GM12872 (cell line): ENCODE results near the gene PRKCE.
A peak's percentile ranks its signal among the peaks of the same experiment; 100 is the strongest.

Source experiments
- CTCF ChIP-seq: IDR thresholded peaks from 3 replicates; pipeline ENCODE4 v1.5.1; 2011; ENCODE audit warnings: low read depth, mild to moderate bottlenecking, low read length, moderate library complexity; ENCODE audit not compliant: insufficient read depth

PRKCE gene

DNA sequence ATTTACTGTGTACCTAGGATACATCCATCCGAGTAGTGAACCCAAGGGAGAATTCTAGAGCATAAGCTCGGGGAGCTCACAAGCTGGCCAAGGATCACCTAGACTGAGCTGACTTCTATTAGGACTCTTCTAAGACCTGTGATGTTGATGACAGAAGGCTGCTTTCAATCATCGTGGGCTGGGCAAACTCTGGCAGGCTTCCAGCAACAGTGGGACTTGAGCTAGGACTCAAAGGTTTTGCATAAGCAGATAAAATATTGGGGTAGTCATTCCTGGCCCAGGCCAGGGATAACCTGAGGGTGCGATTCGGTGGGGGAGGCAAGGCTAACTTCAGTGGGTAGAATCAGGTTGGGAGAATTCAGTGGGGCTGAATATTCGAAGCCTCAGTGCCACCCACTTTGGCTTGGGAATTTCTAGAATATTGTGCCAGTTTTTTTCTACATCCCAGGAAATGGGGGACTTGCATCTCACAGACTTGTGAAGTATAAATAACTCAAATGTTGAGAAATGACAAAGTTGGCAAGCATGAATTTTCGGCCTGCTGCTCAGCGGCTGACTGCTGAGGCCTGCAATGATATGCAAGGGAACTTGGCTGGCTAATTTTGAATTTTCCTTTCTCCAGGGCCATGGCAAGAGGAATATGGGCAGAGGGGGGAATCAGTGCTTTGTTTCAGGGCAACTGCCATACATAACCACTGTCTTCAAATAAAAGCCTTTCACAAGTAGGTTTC, 274.3 kb downstream of the PRKCE start:
- no peak for TF ChIP-seq CTCF

DNA sequence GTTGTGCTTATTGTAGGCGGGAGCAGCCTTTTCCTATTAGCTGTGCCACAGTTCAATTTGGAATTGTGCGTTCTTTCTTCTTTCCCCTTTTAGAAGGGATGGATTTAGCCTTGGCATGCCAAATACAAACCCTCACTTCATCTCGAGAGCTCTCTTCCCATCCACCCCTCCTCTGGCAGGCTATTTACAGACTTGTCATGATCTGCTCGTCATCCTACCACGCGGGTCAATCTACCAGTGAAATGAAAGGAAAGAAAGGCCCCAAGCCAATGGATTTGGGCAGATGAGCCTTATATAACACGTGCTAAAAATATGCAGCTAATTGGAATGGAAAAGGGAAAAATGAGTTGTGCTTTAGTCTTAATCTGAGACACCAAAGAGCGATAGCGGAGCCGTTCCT, 277.5 kb downstream of the PRKCE start:
- no peak for TF ChIP-seq CTCF

DNA sequence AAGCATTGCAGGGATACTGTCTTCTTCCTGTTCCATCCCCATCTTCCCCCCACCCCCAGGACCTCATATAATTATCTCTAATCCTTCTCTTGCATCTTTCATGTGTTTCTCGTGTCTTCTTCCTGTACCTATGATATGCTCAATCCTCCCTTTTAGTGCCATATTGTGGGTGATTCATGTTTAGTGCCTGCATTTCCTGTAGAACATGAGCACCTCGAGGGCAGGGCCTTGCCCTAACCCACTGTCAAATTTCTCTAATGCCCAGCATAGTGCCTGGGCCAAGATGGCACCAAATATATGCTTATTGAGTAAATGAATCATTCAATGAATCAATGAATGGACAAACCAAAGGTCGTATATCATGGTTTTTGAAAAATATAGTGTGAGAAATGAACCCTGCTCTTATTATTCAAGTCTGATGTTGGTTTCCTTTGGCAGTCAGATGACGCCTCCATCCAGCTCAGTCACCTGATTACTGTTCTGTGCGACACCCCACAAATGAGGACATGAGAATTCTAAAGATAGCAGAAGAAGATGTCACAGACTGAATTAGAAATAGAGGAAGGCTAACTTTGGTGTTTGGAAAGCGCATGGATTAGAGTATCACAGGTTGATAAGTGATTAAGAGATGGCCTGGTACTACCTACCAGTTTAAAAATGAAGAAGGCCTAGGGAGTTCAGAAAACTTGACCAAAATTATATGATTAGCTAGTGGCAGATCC, 278.4 kb downstream of the PRKCE start:
- no peak for TF ChIP-seq CTCF

- TF ChIP-seq CTCF: no peak
These were observed 278.9 kb downstream of the PRKCE start for GRCh38 chr2:45930396-45930792.

DNA sequence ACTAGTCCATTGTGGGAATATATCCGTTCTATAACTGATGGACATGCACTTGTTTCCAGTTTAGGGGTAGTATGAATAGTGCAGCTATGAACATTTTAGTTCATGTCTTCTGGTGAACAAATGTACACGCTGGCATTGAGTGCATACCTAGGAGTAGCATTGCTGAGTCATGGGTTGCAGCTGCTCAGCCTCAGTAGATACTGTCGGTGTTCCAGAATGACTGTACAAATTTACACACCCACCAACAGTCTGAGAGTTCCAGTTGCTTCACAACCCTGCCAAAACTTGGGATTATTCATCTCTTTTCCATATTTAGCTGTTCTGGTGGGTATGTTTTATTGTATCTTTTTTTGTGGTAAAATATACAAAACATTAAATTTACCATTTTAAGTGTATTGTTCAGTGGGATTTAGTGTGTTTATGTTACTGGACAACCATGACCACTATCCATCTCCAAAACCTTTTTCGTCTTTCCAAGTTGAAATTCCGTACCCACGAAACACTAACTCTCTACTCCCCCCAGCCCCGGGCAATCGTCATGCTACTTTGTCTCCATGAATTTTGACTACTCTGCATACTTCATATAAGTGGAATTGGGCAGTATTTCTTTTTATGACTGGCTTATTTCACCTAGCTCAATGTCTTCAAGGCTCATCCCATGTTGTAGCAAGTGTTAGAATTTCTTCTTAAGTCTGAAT, 281.0 kb downstream of the PRKCE start:
- no peak for TF ChIP-seq CTCF

- peak; percentile 66 for TF ChIP-seq CTCF
These were observed 284.5 kb downstream of the PRKCE start for GRCh38 chr2:45935791-45936622.

GRCh38 chr2:45936623-45936979, 285.1 kb downstream of the PRKCE start:
- TF ChIP-seq CTCF: no peak
